Measurements from ENCODE around the gene YIF1B.

GRCh38 chr19:38277549-38277948 lies 38.2 kb downstream of the YIF1B start:
- TF ChIP-seq CTCF (IDR thresholded peaks at IDR 0.05; ENCODE audit: low read depth, low read length, missing input control) (no peak), ZBTB33 (IDR thresholded peaks at IDR 0.05) (no peak), GABPA (IDR thresholded peaks at IDR 0.05 in 1 of 2, conservative IDR thresholded peaks at IDR 0.05 in 1 of 2) (no peak), TAF1 (conservative IDR thresholded peaks at IDR 0.05) (no peak), RAD21 (IDR thresholded peaks at IDR 0.05) (no peak), REST (IDR thresholded peaks at IDR 0.05) (no peak), YY1 (IDR thresholded peaks at IDR 0.05) (no peak), SP1 (IDR thresholded peaks at IDR 0.05) (no peak), ATF3 (IDR thresholded peaks at IDR 0.05) (no peak), HNF4G (IDR thresholded peaks at IDR 0.05) (no peak), RXRA (IDR thresholded peaks at IDR 0.05) (no peak), MAX (IDR thresholded peaks at IDR 0.05) (no peak), JUND (IDR thresholded peaks at IDR 0.05) (no peak), HNF4A (conservative IDR thresholded peaks at IDR 0.05) (no peak)
